ENCODE data around the gene SIAH2. TPM values are rescaled to one million over a fixed set of nuclear protein-coding genes. Genes with fewer than 3 reads are reported as not detected.

SIAH2 gene
- total and polyA plus RNA-seq, 2 of the 8 experiments (the other 6 are each of a cell fraction or from before 2014, with no cell fraction given), result 23.9 to 34.2 TPM

DNA sequence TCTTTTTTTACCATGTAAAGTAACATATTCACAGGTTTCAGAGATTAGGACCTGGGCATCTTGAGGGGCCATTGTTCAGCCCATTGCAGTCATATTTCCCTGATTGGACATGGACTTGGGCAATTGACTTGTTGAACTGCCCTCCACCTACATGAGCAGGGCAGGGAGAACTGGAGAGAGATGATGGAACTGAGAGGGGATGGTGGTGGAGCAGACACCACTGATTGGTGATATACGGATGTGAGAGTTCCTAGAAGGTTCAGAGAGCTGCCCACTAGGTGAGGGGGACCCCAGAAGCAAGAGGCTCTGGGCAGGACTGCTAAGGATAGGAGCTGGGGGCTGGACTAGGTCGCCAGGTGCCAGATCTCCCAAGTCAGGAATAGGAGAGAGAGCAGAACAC lies 37.8 kb upstream of the SIAH2 start (continued):
- TF ChIP-seq, protein P1, sequence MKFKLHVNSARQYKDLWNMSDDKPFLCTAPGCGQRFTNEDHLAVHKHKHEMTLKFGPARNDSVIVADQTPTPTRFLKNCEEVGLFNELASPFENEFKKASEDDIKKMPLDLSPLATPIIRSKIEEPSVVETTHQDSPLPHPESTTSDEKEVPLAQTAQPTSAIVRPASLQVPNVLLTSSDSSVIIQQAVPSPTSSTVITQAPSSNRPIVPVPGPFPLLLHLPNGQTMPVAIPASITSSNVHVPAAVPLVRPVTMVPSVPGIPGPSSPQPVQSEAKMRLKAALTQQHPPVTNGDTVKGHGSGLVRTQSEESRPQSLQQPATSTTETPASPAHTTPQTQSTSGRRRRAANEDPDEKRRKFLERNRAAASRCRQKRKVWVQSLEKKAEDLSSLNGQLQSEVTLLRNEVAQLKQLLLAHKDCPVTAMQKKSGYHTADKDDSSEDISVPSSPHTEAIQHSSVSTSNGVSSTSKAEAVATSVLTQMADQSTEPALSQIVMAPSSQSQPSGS (IDR thresholded peaks at IDR 0.05; ENCODE audit: low read length), result no peak
- TF ChIP-seq RBBP5 (IDR thresholded peaks at IDR 0.05; ENCODE audit: borderline replicate concordance, low read depth, low read length), result no peak
- no peak for TF ChIP-seq SRF (IDR thresholded peaks at IDR 0.05; ENCODE audit: low read depth, low read length)
